Chondrocyte (in vitro differentiated cells): ENCODE data around the gene ADAMTSL1. TPM values are rescaled to one million over a fixed set of nuclear protein-coding genes. Genes with fewer than 3 reads are reported as not detected.

Experiments
- DNase-seq: peaks from one replicate; pipeline ENCODE4 v3.0.0; 2021; ENCODE audit warnings: mixed read lengths, low spot score
- H3K27ac Mint-ChIP-seq: one replicate; pipeline ENCODE4 v1.8.0; 2021; ENCODE audit warnings: mild to moderate bottlenecking, moderate library complexity, mixed read lengths; ENCODE audit not compliant: unreplicated experiment
- H3K27me3 Mint-ChIP-seq: 2 replicates; pipeline ENCODE4 v1.8.0; 2021; ENCODE audit warnings: low read depth, mixed read lengths
- H3K36me3 Mint-ChIP-seq: 2 replicates; pipeline ENCODE4 v1.8.0; 2021; ENCODE audit warnings: low read depth, mixed read lengths
- H3K4me1 Mint-ChIP-seq: 2 replicates; pipeline ENCODE4 v1.8.0; 2021; ENCODE audit warnings: low read depth, mild to moderate bottlenecking, mixed read lengths
- H3K4me3 Mint-ChIP-seq: one replicate; pipeline ENCODE4 v1.8.0; 2021; ENCODE audit warnings: mild to moderate bottlenecking, moderate library complexity, mixed read lengths; ENCODE audit not compliant: unreplicated experiment
- H3K9me3 Mint-ChIP-seq: 2 replicates; pipeline ENCODE4 v1.8.0; 2021; ENCODE audit warnings: low read depth, mixed read lengths
- total RNA-seq: library from RNA; stranded (reverse); gene quantifications from 3 replicates; pipeline ENCODE4 v1.2.1, GENCODE V29; 2021
- TF ChIP-seq, protein P1 (sequence below): fragments of 200-600 bp; sonication (generic); IDR thresholded peaks from 2 replicates; pipeline ENCODE4 v1.5.0; 2021; ENCODE audit warnings: antibody characterized with exemption, mild to moderate bottlenecking, moderate library complexity

ADAMTSL1 gene
- total RNA-seq, 1 donor from 2014 or later = 1.0 TPM

DNA sequence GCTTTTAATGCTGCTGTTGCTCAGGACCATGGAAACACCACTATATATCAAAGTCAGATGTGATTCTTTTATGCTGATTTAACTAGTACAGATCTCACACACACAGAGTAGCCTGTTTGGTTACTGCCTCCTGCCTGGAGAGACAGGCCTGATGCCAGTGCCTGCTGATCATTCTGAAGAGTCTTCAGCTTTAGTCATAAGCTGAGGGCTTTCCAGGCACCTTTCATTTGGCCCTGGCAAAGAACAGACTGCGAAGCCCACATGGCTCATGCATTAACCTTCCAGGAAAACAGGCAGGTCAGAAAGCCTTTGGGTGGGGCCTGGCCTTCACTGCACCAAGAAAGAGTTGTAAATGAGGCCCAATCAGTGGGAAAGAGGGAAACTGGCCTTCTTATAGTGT is 414.3 kb downstream of the ADAMTSL1 start:
- Mint-ChIP-seq H3K27ac (no peak overlapping the region), H3K27me3 (no peaks in the 10 kb centered on the region)

GRCh38 chr9:18889550-18889949 is 415.6 kb downstream of the ADAMTSL1 start:
- Mint-ChIP-seq H3K27me3 (no peaks in the 10 kb centered on the region), H3K27ac (no peak overlapping the region), H3K4me3 (no peak overlapping the region), H3K36me3 (peaks cover under 1% of the 10 kb centered on the region), H3K9me3 (peaks cover 6% of the 10 kb centered on the region), H3K4me1 (peaks cover 16% of the 10 kb centered on the region)
- no peak for DNase-seq
- TF ChIP-seq, protein P1, sequence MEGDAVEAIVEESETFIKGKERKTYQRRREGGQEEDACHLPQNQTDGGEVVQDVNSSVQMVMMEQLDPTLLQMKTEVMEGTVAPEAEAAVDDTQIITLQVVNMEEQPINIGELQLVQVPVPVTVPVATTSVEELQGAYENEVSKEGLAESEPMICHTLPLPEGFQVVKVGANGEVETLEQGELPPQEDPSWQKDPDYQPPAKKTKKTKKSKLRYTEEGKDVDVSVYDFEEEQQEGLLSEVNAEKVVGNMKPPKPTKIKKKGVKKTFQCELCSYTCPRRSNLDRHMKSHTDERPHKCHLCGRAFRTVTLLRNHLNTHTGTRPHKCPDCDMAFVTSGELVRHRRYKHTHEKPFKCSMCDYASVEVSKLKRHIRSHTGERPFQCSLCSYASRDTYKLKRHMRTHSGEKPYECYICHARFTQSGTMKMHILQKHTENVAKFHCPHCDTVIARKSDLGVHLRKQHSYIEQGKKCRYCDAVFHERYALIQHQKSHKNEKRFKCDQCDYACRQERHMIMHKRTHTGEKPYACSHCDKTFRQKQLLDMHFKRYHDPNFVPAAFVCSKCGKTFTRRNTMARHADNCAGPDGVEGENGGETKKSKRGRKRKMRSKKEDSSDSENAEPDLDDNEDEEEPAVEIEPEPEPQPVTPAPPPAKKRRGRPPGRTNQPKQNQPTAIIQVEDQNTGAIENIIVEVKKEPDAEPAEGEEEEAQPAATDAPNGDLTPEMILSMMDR = no peak

More for the DNA sequence above, 414.3 kb downstream of the ADAMTSL1 start:
- H3K9me3 Mint-ChIP-seq = peaks cover 10% of the 10 kb centered on the region
- peaks cover 16% of the 10 kb centered on the region for H3K4me1 Mint-ChIP-seq
- TF ChIP-seq, protein P1 = no peak
- peaks cover 3% of the 10 kb centered on the region for H3K36me3 Mint-ChIP-seq
- no peak for DNase-seq
- no peak overlapping the region for H3K4me3 Mint-ChIP-seq

DNA sequence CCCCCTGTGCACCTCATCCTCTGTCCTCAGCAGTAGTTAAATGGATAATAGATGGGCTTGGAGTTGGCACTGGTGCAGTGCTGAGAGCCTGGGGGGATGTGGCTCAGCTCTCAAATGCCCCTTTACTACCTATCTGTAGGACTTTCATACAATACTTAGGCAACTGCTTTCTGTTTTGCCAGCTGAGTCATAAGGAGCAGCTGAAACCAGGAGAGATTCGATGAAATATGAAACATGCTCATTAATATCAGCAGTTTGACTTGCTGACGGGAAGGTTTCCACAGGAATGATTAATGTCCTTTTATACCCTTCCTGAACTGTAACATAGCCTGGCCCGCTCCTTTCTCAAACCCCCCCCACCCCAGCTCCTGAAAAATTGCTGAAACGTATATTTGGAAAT is 416.4 kb downstream of the ADAMTSL1 start:
- no peak for DNase-seq
- Mint-ChIP-seq H3K27ac (peak overlapping the region; percentile 8), H3K4me1 (peaks cover 16% of the 10 kb centered on the region)

GRCh38 chr9:18891946-18892670 is 418.2 kb downstream of the ADAMTSL1 start:
- Mint-ChIP-seq H3K27me3 (no peaks in the 10 kb centered on the region), H3K4me1 (peaks cover 16% of the 10 kb centered on the region), H3K27ac (no peak overlapping the region), H3K9me3 (peaks cover 16% of the 10 kb centered on the region), H3K4me3 (no peak overlapping the region), H3K36me3 (peaks cover 7% of the 10 kb centered on the region)
- no peak for DNase-seq
- TF ChIP-seq, protein P1 = no peak

More for the DNA sequence above, 416.4 kb downstream of the ADAMTSL1 start:
- H3K36me3 Mint-ChIP-seq = peaks cover 2% of the 10 kb centered on the region
- no peak overlapping the region for H3K4me3 Mint-ChIP-seq
- TF ChIP-seq, protein P1 = no peak
- H3K9me3 Mint-ChIP-seq = peaks cover 7% of the 10 kb centered on the region
- no peaks in the 10 kb centered on the region for H3K27me3 Mint-ChIP-seq

DNA sequence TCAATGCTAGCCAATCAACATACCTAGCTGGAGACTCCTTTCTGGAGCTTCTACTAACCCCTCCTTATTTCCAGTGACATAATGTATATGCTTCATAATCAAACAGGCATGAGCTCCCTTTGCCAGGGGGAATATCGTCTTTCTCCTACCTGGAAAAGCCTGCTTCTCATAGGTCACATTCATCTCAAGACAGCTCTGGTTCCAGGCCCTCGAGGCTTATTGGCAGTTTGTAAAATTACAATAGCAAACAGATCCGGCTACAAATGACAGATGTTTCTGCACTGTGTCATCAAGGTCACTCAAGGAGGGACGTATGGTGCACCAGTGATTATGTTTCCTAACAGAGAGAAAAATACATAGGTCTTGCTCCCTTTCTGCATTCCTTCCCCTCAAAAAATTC is 419.1 kb downstream of the ADAMTSL1 start:
- H3K4me1 Mint-ChIP-seq = peaks cover 16% of the 10 kb centered on the region
- peaks cover 7% of the 10 kb centered on the region for H3K36me3 Mint-ChIP-seq
- peaks cover 17% of the 10 kb centered on the region for H3K9me3 Mint-ChIP-seq
- TF ChIP-seq, protein P1 = no peak
- no peak for DNase-seq
- no peak overlapping the region for H3K4me3 Mint-ChIP-seq
- H3K27ac Mint-ChIP-seq = no peak overlapping the region
- H3K27me3 Mint-ChIP-seq = no peaks in the 10 kb centered on the region
